Skin epidermis (tissue), 12 donors: ENCODE results near the gene MRGPRG.

Source experiments
- H3K27ac ChIP-seq, 21 experiments: fragments of 200-600 bp; sonication (generic) in 11 of 21; one replicate each; pipeline ENCODE4 v1.5.0; 2020; ENCODE audit warnings: mild to moderate bottlenecking in 3 of 21, inconsistent platforms in 2 of 21, moderate library complexity in 2 of 21
- H3K4me3 ChIP-seq, 7 experiments: fragments of 200-600 bp; sonication (generic) in 2 of 7; one replicate each; pipeline ENCODE4 v1.5.0; 2020; ENCODE audit warnings: inconsistent platforms in 2 of 7, mild to moderate bottlenecking in 2 of 7, moderate library complexity in 1 of 7

MRGPRG gene

GRCh38 chr11:3213659-3214419, 4.8 kb downstream of the MRGPRG start:
- no peak overlapping the region for H3K27ac ChIP-seq
- no peak overlapping the region for H3K4me3 ChIP-seq

DNA sequence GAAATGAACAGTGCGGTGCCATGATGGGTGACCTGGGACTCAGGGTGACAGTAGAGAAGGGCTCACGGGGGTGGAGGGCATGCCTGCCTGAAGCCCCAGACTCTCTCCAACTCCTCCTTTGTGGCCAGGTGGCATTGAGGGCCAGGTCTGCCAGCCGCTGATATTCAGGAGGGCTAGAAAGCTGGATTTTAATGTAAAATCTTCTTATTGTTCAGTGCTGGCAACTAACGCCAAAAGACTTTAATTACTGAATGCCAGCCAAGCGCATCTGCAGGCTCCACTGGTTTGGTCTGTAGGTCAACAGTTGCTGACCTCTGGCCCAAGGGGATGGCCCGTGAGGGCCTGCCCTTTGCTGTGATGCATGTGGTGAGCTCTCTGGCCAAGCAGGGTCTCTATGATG, 10.3 kb downstream of the MRGPRG start:
- no peak overlapping the region for H3K4me3 ChIP-seq
- H3K27ac ChIP-seq, result no peak overlapping the region

GRCh38 chr11:3207526-3208189, 11.0 kb downstream of the MRGPRG start:
- H3K4me3 ChIP-seq, result no peak overlapping the region
- H3K27ac ChIP-seq, result no peak overlapping the region

DNA sequence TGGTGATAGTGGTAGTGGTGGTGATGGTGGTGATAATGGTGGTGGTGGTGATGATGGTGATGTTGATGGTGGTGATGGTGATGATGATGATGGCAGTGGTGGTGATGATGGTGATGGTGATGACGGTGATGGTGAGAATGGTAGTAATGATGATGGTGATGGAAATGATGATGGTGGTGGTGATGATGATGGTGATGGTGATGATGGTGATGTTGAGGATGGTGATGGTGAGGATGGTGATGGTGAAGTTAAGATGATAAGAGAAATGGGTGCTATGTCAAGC, 11.8 kb downstream of the MRGPRG start:
- H3K27ac ChIP-seq, result no peak overlapping the region
- no peak overlapping the region for H3K4me3 ChIP-seq

DNA sequence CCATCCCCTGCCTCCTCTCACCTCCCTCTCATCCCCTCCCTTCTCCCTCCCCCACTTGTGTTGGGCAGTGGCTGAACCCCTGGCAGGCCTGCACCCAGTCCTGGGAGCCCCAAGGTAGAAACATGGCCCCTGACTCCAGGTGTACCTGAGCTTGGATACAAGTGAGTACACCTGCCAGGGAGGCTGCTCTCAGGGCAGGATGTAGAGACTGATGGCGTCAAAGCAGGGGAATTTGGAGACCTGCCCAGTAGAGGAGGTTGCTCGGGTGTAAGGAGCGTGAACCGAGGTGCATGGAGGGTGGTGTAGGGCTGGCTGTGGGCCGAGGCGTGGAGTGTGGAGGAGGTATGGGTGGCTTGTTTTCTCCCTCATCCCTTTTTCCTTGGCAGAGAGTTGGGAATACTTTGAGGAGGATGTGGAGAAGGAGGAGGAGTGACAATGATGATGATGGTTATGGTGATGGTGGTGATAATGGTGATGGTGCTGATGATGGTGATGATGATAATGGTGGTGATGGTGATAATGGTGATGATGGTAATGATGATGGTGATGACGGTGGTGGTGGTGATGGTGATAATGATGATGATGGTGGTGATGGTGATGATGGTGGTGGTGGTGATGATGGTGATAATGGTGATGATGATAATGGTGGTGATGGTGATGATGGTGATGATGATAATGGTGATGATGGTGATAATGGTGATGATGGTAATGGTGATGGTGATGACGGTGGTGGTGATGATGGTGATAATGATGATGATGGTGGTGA, 12.3 kb downstream of the MRGPRG start:
- Histone ChIP-seq H3K4me3 (no peak overlapping the region), H3K27ac (no peak overlapping the region)

DNA sequence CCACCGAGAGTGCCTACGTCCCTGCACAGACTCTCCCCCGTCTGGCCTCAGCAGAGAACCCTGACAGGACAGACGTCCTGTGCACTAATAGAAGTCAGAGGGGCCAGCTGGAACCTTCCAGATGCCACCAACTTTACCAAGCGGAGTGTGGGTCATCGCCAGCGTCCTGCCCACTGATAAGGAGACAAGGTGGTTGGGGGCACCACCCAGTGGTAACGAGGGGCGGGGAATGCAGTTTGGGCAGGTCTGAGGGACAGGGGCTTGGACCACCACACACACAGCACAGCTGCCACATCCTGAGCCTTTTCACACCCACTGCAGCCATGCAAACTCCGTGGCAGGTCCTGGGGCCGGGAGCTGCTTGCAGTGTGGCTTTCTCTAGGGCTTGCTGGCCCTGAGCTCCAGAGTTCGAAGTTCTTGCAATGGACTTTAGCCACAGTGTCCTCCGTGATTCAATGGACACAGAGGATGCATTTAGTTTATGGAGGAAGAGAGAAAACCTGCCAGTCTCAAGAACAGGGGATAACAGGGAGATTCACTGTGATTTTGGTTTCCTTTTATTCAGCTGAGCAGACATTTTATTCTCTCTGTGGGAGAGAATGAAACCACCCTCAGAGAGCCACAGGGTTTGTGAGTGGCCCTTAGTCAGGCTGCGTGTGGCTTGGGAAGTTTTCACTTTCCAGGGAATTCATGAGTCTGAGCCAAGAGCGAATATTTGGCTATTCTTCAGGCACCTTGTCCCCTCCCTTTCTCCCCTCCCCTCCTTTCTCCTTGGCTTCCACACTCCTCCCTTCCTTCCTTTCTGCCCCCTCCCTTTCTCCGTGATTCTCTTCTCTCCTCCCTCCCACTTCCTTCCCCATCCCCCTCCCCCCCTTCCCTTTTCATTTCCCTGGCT, 13.1 kb downstream of the MRGPRG start:
- H3K27ac ChIP-seq, result no peak overlapping the region
- H3K4me3 ChIP-seq, result no peak overlapping the region

DNA sequence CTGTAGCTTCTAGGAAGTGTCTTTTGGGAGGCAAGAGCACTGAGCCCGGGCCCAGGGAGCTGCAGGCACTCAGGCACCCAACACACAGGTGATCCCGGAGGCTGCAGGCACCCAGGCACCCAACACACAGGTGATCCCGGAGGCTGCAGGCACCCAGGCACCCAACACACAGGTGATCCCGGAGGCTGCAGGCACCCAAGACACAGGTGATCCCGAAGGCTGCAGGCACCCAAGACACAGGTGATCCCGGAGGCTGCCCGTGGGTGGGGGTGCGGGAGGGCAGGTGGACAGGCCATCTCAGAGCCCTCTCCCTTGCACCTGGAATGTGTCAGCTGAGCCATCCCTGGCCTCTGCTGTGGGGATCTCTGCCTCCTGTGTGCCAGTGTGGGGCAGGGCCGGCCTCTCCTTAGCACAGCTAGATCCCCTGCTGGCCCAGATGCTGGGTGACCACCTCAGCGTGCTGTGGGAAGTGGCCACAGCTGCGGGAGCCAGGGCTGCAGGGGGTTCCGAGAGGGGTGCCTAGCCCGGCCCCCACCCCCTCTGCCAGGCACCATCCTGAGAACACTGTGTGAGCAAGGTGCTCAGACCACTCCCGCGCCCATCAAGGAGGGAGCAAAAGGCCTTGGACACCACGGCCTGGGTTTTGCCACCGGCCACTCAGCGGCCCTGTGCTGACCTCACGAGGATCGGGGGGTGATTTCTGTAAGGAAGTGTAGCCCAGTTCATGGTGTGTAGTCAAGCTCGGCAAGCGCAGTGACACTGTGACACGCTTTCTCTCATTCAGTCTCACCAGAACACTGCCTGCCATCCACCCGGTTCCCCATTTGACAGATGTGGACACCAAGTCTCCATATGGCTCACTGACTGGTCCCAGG, 14.2 kb downstream of the MRGPRG start:
- Histone ChIP-seq H3K4me3 (no peak overlapping the region), H3K27ac (no peak overlapping the region)

DNA sequence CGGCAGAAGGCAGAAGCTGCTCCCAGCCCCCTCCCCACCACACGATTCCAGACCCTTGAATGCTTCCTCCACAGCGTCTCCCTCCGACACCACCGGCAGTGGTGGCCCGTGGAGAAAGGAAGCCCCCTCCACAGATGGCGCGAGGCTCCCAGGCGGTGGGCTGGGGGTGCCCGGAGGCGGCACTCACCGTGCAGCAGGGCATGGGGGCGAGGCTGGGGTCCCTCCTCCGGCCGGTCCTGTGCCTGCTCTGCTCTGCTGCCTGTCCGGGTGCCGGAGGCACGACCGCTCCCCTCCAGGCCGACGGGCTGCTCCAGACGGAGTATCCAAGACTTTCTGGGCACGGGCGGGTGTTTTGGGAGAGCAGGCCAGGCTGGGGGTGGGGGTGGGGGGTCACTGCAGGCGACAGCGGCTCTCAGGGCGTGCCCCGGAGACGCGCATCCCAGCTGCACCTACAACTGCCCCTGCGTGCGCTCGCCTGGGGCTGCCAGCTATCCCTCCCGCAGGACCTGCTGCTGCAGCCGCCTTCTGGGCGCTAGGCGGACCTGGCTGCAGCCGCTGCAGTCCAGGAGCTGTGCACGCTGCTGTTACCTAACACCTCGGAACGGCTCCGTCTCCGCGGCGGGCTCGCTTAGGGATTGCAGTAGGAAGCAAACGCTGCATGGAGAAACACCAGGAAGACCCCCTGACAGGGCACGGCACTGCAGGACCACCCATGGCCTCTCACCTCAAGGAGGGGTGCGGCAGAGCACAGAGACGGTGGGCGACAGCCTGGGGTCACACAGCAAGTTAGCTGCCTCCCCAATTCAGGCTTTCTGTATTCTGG, 15.2 kb downstream of the MRGPRG start:
- H3K27ac ChIP-seq, result no peak overlapping the region

DNA sequence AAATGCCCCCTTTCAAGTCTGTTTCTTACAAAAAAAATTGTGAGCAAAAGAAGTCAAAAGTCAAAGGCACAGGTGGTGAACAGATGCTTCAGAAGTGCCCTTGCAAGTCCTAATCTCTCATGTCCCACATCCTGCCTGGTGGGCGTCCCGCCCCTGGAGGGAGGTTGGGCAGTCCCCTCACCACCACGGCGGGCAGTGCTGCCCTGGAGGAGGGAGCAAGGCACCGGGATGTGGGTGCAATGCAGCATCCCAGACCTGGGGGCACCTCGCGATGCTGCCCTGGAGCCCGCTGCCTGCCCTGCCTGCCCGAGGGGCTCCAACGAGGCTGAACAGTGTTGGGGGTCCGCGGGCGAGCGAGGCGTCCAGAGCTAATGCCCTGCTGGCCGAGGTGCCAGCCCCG, 15.9 kb downstream of the MRGPRG start:
- H3K4me3 ChIP-seq, result no peak overlapping the region
- no peak overlapping the region for H3K27ac ChIP-seq

More for the DNA sequence above, 15.2 kb downstream of the MRGPRG start:
- H3K4me3 ChIP-seq, result no peak overlapping the region

GRCh38 chr11:3202305-3202704, 16.3 kb downstream of the MRGPRG start:
- H3K27ac ChIP-seq, result no peak overlapping the region
- H3K4me3 ChIP-seq, result no peak overlapping the region

DNA sequence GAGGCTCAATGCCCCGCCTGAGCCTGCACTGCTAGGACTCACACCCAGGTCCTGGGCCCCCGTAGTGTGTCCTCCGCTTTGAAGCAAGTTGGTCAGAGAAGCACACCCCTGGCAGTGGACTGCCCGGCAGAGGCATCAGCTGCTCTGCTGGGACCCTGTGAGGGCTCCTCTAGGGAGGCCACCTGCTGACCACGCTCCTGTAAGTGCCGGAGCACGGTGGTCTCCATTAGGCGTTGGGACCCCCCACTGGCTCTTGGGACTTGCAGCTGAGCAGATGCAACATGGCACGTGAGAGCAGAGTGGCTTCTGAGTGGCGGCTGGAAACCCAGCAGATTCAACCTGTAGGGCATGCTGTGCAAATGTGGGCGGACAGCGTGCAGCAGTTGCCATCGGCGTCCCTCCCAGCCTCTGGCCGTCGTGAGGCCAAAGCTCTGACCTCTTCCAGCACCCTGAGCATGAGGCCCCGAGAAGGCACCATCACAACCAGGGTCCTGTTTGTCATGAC, 16.9 kb downstream of the MRGPRG start:
- Histone ChIP-seq H3K27ac (no peak overlapping the region), H3K4me3 (no peak overlapping the region)

GRCh38 chr11:3201112-3201581, 17.5 kb downstream of the MRGPRG start:
- Histone ChIP-seq H3K4me3 (no peak overlapping the region), H3K27ac (no peak overlapping the region)

DNA sequence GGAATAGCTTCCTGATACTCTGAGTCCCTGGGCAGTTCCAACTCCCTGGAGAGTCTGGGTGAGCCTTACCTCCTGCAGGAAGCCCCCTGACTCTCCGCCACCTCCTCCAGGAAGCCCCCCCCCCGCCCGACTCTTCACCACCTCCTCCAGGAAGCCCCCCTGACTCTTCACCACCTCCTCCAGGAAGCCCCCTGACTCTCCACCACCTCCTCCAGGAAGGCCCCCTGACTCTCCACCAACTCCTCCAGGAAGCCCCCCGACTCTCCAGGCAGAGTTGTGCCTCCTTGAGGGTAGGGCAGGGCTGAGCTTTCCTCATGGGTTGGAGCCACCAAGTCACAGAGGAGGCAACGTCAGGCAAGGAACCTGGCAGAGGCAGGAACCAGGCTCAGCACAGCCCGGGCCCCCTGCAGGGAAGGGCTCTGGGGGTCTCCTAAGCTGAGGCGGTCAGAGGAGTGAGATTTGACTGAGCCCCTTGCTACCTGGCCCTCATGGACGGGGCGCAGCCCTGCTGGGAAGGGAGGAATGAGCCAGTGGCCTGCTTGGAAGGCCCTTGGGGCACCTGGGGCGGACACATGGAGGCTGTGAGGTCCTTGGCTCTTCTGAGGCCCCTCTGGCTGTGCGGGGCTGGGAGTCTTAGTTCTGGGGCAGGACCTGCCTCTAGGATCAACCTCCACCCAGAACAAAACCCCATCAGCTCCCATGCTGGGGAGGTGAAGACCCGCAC, 18.1 kb downstream of the MRGPRG start:
- Histone ChIP-seq H3K4me3 (no peak overlapping the region), H3K27ac (no peak overlapping the region)

DNA sequence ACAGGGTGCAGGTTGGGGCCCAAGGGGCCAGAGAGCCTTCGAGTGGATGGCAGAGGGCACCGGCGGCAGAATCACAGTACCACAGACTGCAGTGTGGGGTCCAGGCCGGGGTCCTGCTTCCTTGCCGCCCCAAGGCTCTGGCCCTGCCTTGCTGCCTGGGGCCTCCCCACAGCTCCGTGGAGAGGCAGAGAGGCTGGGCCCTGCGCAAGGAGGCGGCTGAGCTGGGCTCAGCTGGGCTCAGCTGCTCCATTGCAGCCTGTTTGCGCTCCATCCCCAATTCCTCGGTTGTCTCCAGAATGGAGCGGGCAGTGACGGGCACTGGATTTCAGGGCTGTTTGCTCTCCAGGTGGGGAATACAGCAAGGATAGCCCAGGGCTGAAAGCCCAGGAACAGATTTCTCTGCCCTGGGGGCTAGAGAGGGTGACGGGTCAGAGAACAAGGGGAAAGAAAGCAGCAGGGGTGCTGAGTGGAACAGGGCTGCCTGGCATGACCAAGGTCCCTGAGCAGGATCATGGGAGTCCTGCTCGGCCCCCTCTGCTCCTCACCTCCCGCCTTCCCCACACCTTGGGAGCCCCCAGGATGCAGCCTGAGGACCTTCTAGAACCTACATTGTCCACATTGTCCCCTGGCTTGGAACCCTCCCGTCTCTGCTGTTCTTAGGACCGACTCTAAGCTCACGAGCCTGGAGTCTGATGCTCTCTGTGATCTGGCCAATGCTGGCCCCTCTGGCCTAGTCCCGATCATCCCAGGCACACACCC, 18.9 kb downstream of the MRGPRG start:
- Histone ChIP-seq H3K4me3 (no peak overlapping the region), H3K27ac (no peak overlapping the region)

- H3K4me3 ChIP-seq, result no peak overlapping the region
- H3K27ac ChIP-seq, result no peak overlapping the region
These were observed 19.8 kb downstream of the MRGPRG start for GRCh38 chr11:3198815-3199214.

DNA sequence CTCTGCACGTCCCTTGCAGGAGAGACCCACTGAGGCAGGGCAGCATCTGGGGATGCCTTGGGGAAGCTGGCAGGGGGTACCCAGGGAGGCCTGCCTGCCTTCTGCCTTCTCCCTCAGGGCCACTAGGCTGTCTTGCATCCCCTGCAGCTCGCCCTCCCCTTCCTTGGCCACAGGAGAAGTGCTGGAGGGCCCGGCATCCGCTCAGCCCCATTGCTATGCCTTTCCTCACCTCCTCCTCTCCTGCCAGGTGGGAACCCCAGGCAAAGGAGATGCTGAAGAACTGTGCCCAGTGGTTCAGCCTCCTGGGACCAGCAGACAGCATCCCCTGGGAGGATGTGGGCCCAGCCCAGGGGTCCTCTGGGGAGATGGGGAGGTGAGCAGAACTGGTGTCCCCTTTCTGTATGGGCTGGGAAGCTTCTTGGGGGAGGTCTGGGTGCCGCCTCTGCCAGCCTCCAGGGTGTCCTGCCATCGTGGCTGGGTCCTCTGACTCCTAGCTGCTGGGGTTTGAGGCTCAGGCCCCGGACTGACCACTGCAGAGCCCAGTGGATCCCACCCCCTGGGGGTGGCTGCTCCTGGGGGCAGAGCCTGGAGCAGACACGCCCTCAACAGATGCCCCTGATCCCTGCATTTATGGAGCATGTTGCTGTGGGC, 20.6 kb downstream of the MRGPRG start:
- Histone ChIP-seq H3K27ac (no peak overlapping the region), H3K4me3 (no peak overlapping the region)
